ENCODE data around the gene HDLBP. TPM values are rescaled to one million over a fixed set of nuclear protein-coding genes. Genes with fewer than 3 reads are reported as not detected.

HDLBP gene
- total RNA-seq, 2 donors from 2014 or later = 404 to 447 TPM

- no peak for TF ChIP-seq CTCF (IDR thresholded peaks at IDR 0.05)
- no peak overlapping the region for H3K27ac ChIP-seq
- no peaks in the 10 kb centered on the region for H3K27me3 ChIP-seq (replicated peaks; ENCODE audit: insufficient read depth)
- peaks cover 82% of the 10 kb centered on the region for H3K36me3 ChIP-seq
- ATAC-seq (ENCODE audit: insufficient number of reproducible peaks, low FRiP score, low read depth) = no peak
- DNase-seq (ENCODE audit: low spot score) = no peak
- H3K4me1 ChIP-seq (ENCODE audit: control insufficient read depth in 1 of 2, low read depth in 2 of 2) = no peaks in the 10 kb centered on the region
- H3K4me3 ChIP-seq = no peak overlapping the region
- no peaks in the 10 kb centered on the region for H3K9me3 ChIP-seq
These were observed 73.2 kb downstream of the HDLBP start for GRCh38 chr2:241242306-241242705.

GRCh38 chr2:241241669-241242068 lies 73.8 kb downstream of the HDLBP start:
- peaks cover 82% of the 10 kb centered on the region for H3K36me3 ChIP-seq
- TF ChIP-seq CTCF (IDR thresholded peaks at IDR 0.05) = no peak
- no peaks in the 10 kb centered on the region for H3K4me1 ChIP-seq (ENCODE audit: control insufficient read depth in 1 of 2, low read depth in 2 of 2)
- DNase-seq (ENCODE audit: low spot score) (no peak), ATAC-seq (ENCODE audit: insufficient number of reproducible peaks, low FRiP score, low read depth) (no peak)
- no peak overlapping the region for H3K27ac ChIP-seq
- H3K9me3 ChIP-seq = no peaks in the 10 kb centered on the region
- no peak overlapping the region for H3K4me3 ChIP-seq
- no peaks in the 10 kb centered on the region for H3K27me3 ChIP-seq (replicated peaks; ENCODE audit: insufficient read depth)

GRCh38 chr2:241240320-241241004 lies 75.0 kb downstream of the HDLBP start:
- ATAC-seq (ENCODE audit: insufficient number of reproducible peaks, low FRiP score, low read depth) (no peak), DNase-seq (ENCODE audit: low spot score) (no peak)
- Histone ChIP-seq H3K4me1 (ENCODE audit: control insufficient read depth in 1 of 2, low read depth in 2 of 2) (no peaks in the 10 kb centered on the region), H3K36me3 (peaks cover 90% of the 10 kb centered on the region), H3K4me3 (no peak overlapping the region), H3K27ac (no peak overlapping the region), H3K27me3 (replicated peaks; ENCODE audit: insufficient read depth) (no peaks in the 10 kb centered on the region), H3K9me3 (no peaks in the 10 kb centered on the region)
- TF ChIP-seq CTCF (IDR thresholded peaks at IDR 0.05) = no peak

DNA sequence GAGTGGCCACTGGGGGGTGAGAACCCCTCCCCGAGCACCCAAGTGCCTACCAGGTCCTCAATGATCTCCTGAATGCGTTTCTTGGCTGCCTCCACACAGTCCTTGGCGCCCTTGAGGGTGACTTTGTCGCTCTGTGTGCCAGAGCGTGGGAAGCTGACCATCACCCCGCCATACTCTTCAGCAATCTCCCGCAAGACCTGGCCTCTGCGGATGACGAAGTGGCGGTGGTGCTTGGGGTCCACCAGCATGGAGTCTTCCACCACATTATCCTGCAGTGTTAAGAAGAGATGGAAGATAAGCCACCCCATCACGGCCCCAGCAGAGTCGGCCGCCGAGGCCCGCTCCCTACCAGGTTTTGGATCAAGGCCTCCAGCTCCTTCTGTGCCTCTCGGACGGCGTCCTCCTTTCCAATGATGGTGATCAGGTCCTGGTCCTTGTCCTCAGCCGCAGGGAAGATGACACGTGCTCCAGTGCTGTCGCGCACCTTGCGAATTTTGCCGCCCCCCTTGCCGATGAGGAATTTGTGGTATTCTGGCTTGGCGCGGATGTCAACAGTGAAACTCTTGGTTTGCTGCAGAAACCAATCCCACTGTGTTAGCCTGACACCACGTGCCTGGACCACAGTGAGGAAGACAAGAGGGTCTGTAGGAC lies 75.8 kb downstream of the HDLBP start:
- Histone ChIP-seq H3K9me3 (no peaks in the 10 kb centered on the region), H3K4me3 (no peak overlapping the region), H3K27me3 (replicated peaks; ENCODE audit: insufficient read depth) (no peaks in the 10 kb centered on the region), H3K27ac (no peak overlapping the region), H3K36me3 (peaks cover 92% of the 10 kb centered on the region), H3K4me1 (ENCODE audit: control insufficient read depth in 1 of 2, low read depth in 2 of 2) (no peaks in the 10 kb centered on the region)
- TF ChIP-seq CTCF (IDR thresholded peaks at IDR 0.05) = no peak
- ATAC-seq (ENCODE audit: insufficient number of reproducible peaks, low FRiP score, low read depth) (no peak), DNase-seq (ENCODE audit: low spot score) (no peak)

- Histone ChIP-seq H3K4me1 (ENCODE audit: control insufficient read depth in 1 of 2, low read depth in 2 of 2) (no peaks in the 10 kb centered on the region), H3K36me3 (peaks cover 95% of the 10 kb centered on the region), H3K9me3 (no peaks in the 10 kb centered on the region), H3K4me3 (no peak overlapping the region), H3K27ac (no peak overlapping the region), H3K27me3 (replicated peaks; ENCODE audit: insufficient read depth) (no peaks in the 10 kb centered on the region)
- no peak for DNase-seq (ENCODE audit: low spot score)
- no peak for TF ChIP-seq CTCF (IDR thresholded peaks at IDR 0.05)
- no peak for ATAC-seq (ENCODE audit: insufficient number of reproducible peaks, low FRiP score, low read depth)
These were observed 76.7 kb downstream of the HDLBP start for GRCh38 chr2:241238693-241239198.
